WI38 (cell line): ENCODE measurements around the gene SET.
A peak's percentile ranks its signal among the peaks of the same experiment; 100 is the strongest.

ENCODE experiments used
- H3K4me3 ChIP-seq: 2 replicates; pipeline ENCODE4 v1.5.1; 2011; ENCODE audit warnings: low read depth, mild to moderate bottlenecking, control low read depth, low read length
- CTCF ChIP-seq: IDR thresholded peaks from 2 replicates; pipeline ENCODE4 v1.5.1; 2012; ENCODE audit warnings: low read depth, mild to moderate bottlenecking, control low read depth, low read length

Gene SET

GRCh38 chr9:128733256-128733655 is 44.2 kb downstream of the SET start:
- no peak overlapping the region for H3K4me3 ChIP-seq
- peak; percentile 64 for TF ChIP-seq CTCF

- no peak for TF ChIP-seq CTCF
- H3K4me3 ChIP-seq: no peak overlapping the region
Observed at GRCh38 chr9:128735373-128735772, 46.4 kb downstream of the SET start.

- no peak for TF ChIP-seq CTCF
- no peak overlapping the region for H3K4me3 ChIP-seq
Observed at GRCh38 chr9:128742401-128742800, 53.4 kb downstream of the SET start.

GRCh38 chr9:128743421-128743820 is 54.4 kb downstream of the SET start:
- no peak for TF ChIP-seq CTCF

More at GRCh38 chr9:128743421-128743820, 54.4 kb downstream of the SET start:
- no peak overlapping the region for H3K4me3 ChIP-seq
